ENCODE measurements around the gene CLIP4.

The CLIP4 gene

DNA sequence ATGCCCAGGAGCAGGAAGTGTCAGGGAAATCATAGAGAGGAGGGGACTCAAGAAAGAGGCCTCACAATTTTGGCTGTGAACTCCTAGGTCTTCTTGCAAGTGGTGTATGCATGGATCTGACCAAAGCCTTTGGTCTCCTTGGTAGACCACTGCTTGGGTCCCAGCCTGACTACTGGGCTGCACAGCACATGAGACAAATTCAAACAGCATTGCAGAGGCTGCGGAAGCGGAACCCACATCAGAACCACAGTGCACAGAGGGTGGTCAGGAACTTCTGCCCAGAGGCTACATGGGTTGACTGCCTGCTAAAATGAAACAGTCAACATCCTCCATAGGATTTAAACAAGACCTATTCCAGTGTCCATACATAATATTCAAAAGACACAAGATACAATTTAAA lies 39.4 kb downstream of the CLIP4 start:
- no peak overlapping the region for H3K4me3 ChIP-seq (ENCODE audit: low read length)

DNA sequence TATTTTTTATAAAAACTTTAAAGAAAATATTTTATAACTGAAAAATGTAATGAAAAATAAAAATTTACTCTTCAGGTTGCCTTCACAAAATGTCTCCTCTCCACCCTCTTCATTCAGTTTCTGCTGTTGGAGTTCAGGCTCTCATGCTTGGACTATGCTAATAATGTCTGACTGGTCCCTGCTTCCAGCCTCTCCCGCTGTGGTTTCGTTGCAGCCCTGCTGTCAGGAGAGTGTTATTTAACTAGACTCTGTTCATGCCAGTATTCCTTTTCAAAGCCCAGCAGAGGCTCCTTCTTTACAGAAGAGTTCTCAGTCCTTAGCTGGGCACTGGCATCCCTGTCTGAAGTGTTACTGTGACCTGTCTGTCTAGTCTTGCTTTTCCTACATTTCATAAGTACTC lies 40.4 kb downstream of the CLIP4 start:
- TF ChIP-seq, protein P1, sequence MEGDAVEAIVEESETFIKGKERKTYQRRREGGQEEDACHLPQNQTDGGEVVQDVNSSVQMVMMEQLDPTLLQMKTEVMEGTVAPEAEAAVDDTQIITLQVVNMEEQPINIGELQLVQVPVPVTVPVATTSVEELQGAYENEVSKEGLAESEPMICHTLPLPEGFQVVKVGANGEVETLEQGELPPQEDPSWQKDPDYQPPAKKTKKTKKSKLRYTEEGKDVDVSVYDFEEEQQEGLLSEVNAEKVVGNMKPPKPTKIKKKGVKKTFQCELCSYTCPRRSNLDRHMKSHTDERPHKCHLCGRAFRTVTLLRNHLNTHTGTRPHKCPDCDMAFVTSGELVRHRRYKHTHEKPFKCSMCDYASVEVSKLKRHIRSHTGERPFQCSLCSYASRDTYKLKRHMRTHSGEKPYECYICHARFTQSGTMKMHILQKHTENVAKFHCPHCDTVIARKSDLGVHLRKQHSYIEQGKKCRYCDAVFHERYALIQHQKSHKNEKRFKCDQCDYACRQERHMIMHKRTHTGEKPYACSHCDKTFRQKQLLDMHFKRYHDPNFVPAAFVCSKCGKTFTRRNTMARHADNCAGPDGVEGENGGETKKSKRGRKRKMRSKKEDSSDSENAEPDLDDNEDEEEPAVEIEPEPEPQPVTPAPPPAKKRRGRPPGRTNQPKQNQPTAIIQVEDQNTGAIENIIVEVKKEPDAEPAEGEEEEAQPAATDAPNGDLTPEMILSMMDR (IDR thresholded peaks at IDR 0.05; ENCODE audit: insufficient read depth, low read depth, low read length, missing control alignments), result no peak
- no peak for DNase-seq (ENCODE audit: low read depth)
- H3K4me3 ChIP-seq (ENCODE audit: low read length), result no peak overlapping the region

More for the DNA sequence above, 39.4 kb downstream of the CLIP4 start:
- TF ChIP-seq, protein P1 (IDR thresholded peaks at IDR 0.05; ENCODE audit: insufficient read depth, low read depth, low read length, missing control alignments), result no peak
- no peak for DNase-seq (ENCODE audit: low read depth)

DNA sequence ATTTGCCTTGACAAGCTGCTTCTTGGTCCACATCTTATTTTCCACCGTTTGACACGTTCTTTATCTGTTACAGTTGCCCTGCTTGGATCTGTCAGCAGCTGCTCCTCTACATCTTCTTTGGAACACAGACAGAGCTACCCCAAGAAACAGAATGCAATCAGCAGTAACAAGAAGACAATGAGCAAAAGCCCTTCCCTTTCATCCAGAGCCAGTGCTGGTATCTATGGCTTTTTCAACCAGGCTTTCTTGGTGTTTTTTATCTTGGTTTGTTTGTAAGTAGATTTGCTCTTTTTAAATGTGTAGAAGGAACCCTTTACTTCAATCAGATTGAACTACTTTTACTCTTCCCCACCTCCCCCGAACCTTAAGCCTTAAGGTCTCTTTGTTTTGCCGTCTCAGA lies 41.9 kb downstream of the CLIP4 start:
- TF ChIP-seq, protein P1 (IDR thresholded peaks at IDR 0.05; ENCODE audit: insufficient read depth, low read depth, low read length, missing control alignments), result no peak
- DNase-seq (ENCODE audit: low read depth), result no peak
- H3K4me3 ChIP-seq (ENCODE audit: low read length), result no peak overlapping the region

DNA sequence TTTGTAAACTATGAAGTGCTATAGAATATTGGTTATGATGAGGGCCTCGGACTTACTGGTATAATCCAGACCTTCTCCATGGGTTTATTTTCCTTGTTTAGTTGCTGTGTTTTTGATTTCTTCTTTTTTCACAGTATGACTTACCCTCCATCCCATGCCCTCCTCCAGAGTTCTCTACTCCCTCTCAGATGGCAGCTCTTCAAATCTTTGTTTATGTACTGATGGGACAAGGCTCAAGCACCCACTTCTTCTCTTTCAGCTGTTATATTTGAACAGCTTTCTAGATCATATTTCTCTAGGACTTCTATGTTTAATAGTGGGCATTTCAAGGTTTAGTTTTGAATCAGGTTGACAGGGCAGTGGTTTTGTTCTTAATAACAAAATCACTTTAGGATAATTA lies 43.9 kb downstream of the CLIP4 start:
- H3K4me3 ChIP-seq (ENCODE audit: low read length), result no peak overlapping the region
- TF ChIP-seq, protein P1 (IDR thresholded peaks at IDR 0.05; ENCODE audit: insufficient read depth, low read depth, low read length, missing control alignments), result no peak
- DNase-seq (ENCODE audit: low read depth), result no peak

DNA sequence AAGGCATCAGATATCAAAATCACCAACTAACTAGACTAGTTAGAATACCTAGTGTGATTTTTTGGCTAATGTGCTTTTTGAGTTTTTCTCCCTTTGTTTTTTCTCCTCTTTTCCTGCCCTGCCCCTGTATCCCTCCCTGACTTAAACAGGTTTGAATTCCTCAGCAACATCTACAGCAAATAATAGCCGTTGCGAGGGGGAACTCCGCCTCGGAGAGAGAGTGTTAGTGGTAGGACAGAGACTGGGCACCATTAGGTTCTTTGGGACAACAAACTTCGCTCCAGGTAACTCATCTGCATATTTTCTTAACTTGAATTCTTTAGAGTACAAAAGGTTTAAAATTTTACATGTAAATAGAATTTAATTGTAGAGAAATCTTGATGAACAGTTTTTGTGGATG lies 45.0 kb downstream of the CLIP4 start:
- no peak overlapping the region for H3K4me3 ChIP-seq (ENCODE audit: low read length)
- no peak for DNase-seq (ENCODE audit: low read depth)
- TF ChIP-seq, protein P1 (IDR thresholded peaks at IDR 0.05; ENCODE audit: insufficient read depth, low read depth, low read length, missing control alignments), result no peak

DNA sequence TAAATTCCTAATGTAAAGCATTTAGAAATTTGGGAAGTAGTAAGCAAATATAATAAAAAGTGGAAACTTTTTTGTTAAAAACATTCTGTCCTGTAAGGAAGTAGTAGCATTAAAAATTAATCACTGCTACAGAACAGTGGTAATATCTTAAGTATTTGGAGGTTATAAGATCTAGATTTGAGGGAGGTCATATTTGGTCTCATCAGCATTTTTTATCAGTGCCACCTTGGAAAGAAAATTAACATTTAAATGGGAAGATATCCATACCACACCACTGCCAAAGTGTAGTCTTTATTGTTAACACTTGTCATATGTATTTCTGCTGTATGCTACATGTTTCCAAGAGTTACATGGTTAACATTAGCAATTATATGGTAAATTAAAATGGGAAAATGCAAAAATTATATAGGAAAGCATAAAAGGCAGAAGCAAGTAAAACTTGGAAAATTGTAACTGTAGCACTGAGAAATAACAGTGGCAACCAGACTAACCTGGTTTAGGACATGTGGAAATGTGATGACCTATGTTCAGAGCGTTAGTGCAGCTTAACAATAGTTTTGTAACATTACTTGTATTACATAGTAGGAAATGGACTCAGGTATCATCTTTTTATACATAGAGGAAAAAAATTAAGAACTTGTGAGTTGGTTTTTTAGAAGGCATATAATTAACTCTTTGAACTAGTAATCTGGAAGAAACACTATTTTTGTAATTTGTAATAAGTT lies 47.2 kb downstream of the CLIP4 start:
- no peak overlapping the region for H3K4me3 ChIP-seq (ENCODE audit: low read length)
- TF ChIP-seq, protein P1 (IDR thresholded peaks at IDR 0.05; ENCODE audit: insufficient read depth, low read depth, low read length, missing control alignments), result no peak
- no peak for DNase-seq (ENCODE audit: low read depth)
